ENCODE results near the gene EMILIN2.
"Not testable (repeated sequence)": the region's sequence is repeated elsewhere in the genome, so short reads cannot be mapped to it uniquely, and the experiment has no call there.

The EMILIN2 gene

GRCh38 chr18:2846636-2847316, at the start of gene EMILIN2:
EMILIN2 (plus strand) TSS chr18:2847006; CDS start chr18:2847189, 183 bp downstream.
- peak; percentile 36 for DNase-seq

GRCh38 chr18:2797951-2798350, 48.9 kb upstream of the EMILIN2 start:
- no peak for DNase-seq

DNA sequence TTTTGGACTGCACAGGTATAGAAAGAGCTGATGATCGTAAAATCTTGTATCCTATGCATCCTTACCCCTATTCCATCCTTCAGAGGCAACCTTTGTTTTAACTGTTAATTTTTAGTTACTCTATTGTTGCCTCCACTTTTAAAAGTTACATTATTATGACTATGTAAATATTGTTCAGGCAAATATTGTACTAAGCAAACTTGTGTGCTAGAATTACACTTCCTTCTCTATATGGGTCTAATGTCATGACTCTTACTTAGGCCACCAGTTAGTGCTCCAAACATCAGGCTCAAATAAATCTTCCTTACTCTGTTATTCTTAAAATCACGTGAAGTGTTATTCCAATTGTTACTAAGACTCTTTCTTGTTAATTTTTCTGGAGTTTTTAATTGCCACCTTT, 47.4 kb upstream of the EMILIN2 start:
- no peak for DNase-seq

GRCh38 chr18:2805970-2806943, 40.5 kb upstream of the EMILIN2 start:
- DNase-seq: no peak

- not testable (repeated sequence) for DNase-seq
Observed at GRCh38 chr18:2808640-2809039, 38.2 kb upstream of the EMILIN2 start.

- not testable (repeated sequence) for DNase-seq
Observed at GRCh38 chr18:2809666-2810183, 37.1 kb upstream of the EMILIN2 start.

GRCh38 chr18:2811416-2811815, 35.4 kb upstream of the EMILIN2 start:
- DNase-seq: no peak

GRCh38 chr18:2814928-2815327, 31.9 kb upstream of the EMILIN2 start:
- no peak for DNase-seq

DNA sequence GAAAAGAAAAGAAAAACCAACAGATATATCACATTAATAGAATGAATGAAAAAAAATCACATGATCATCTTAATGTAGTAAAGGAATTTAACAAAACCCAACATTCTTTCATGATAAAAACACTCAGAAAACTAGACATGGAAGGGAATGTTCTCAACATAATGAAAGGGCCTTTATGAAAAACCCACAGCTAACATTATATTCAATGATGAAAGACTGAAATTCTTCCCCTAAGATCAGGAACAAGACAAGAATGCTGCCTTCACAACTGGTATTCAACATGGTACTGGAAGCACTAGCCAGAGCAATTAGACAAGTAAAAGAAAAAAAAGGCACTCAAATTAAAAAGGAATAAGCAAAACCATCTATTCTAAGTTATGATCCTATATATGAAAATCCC, 28.5 kb upstream of the EMILIN2 start:
- DNase-seq: no peak

DNA sequence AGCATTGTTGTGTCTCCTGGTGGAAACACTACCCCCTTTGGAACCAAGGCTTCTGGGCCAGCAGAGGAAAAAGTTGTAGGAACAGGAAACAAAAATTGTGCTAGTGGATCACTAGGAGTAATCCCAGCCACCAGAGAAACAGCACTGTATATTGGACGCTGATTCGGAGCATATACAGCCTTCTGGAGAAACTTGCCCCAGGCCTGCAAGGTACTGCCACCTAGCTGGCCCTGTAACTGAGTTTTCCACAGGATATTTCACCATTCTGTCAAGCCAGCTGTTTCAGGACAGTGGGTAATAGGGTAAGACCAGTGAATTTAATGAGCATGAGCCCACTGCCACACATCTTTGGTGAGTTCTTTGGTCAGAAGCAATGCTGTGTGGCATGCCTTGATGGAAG, 25.1 kb upstream of the EMILIN2 start:
- no peak for DNase-seq

DNA sequence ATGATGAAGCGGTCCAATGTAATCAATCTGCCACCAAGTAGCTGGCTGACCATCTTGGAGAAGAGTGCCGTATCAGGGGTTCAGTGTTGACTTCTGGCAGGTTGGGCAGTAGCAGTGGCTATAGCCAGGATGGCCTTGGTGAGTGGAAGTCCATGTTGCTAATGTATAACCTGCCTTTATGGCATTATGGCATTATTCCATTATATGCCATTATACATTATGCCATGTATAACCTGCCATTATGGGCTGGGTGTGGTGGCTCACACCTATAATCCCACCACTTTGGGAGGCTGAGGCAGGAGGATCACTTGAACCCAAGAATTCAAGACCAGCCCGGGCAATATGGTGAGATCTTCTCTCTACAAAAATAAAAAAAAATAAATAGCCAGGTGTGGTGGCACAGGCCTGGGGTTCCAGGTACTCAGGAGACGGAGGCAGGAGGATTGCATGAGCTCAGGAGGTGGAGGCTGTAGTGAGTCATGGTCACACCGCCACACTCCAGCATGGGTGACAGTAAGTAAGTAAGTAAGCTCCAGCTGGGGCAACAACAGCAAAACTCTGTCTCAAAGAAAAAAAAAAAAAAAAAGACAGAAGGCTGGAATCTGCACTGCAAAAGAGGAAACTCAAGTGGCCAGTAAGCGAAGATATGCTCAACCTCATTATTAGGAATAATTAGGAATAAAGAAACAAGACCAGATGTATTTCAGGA, 24.4 kb upstream of the EMILIN2 start:
- no peak for DNase-seq

- DNase-seq: no peak
Observed at GRCh38 chr18:2823202-2823601, 23.6 kb upstream of the EMILIN2 start.

- DNase-seq: no peak
Observed at GRCh38 chr18:2823966-2824365, 22.8 kb upstream of the EMILIN2 start.

GRCh38 chr18:2824865-2825264, 21.9 kb upstream of the EMILIN2 start:
- DNase-seq: no peak

- no peak for DNase-seq
Observed at GRCh38 chr18:2825613-2826175, 21.1 kb upstream of the EMILIN2 start.

DNA sequence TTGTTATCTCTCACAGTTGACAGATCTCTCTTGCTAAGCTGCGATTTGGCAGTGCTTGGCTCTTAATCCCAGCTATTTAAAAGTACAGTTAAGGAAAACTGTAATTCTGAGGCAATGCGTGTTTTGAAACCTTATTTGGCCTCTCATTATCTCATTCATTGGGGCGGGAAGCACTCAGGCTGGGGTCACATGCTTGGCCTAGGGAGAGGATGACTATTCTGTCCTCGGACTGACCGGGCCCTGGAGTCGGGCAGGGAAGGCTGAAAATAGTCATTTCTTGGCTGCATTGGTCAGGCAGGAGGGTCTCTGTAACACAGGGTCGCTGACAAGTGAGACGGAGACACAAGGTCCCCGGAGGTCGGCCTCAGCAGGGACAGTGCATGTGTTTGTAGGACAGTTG, 20.2 kb upstream of the EMILIN2 start:
- no peak for DNase-seq

DNA sequence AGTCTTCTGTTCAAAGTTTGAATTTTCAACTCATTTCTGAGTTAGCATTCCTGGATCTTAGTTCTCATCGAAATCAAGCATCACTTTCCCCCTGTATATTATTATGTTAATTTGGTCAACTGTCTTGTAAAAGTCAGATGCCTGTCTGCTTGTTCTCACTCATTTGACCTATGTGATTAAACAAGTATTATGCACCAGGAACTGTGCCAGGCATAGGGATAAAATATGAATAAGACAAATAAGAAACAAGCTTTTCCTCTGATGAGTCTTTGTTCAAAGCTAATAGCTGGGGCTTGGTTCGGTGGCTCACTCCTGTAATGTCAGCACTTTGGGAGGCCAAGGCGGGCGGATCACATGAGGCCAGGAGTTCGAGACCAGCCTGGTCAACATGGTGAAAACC, 19.7 kb upstream of the EMILIN2 start:
- no peak for DNase-seq

DNA sequence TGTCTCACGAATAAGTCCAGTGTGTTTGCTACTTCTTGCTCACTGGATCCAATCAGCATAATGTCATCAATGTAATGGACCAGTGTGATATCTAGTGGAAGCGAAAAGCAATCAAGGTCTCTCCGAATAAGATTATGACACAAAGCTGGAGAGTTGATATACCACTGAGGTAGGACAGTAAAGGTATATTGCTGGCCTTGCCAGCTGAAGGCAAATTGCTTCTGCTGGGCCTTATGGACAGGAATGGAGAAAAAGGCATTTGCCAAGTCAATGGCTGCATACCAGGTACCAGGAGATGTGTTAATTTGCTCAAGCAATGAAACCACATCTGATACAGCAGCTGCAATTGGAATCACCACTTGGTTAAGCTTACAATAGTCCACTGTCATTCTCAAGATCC, 10.7 kb upstream of the EMILIN2 start:
- not testable (repeated sequence) for DNase-seq

DNA sequence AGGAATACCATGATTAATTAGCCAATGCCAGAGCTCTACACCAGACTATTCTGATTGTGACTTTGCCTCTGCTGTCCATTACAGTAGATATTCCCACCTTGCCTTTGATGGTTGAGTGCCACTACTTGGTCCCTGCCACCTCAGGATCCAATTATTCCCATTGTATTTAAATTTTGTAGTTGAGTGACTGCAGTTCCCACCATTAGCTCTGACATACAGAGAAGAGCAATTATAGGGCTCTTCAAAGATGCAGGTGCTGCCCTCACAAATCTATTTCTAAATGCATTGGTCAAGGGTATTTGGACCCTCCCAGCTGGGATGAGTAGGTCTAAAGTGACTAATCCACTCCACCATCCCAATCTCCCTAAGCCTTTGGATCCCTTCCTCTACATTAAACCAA, 9.5 kb upstream of the EMILIN2 start:
- DNase-seq: not testable (repeated sequence)

DNA sequence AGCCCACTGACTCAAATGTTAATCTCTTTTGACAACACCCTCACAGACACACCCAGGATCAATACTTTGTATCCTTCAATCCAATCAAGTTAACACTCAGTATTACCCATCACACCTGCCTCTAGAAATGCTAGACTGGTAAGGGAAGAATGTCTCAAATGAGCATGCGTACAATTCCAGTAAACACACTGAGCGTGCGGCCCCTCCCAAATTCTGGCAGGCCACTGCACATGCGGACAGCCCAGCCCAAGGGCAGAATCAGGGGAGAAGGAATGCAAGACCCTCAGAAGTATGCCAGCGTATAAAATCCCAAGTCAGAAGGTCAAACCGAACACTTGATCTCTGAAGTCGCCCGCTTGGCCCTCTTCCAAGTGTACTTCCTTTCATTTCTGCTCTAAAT, 7.6 kb upstream of the EMILIN2 start:
- no peak for DNase-seq

DNA sequence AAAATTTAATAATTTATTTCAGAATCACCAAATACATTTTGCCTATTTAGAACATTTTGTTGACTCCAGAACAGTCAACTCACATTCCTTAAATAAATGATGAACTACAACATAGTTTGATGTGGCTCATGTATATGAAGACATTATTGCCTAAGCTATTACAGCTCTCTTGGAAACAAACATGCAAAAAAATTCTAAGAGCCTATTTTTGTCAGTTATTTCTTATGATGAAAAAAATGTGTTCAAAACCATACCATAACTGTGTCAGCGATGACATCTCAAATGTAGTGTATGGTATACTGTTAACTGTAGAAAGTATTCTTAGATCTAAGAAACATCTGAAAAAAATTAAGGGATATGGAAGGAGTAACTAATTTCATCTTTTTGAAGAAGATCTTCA, 6.3 kb upstream of the EMILIN2 start:
- no peak for DNase-seq

DNA sequence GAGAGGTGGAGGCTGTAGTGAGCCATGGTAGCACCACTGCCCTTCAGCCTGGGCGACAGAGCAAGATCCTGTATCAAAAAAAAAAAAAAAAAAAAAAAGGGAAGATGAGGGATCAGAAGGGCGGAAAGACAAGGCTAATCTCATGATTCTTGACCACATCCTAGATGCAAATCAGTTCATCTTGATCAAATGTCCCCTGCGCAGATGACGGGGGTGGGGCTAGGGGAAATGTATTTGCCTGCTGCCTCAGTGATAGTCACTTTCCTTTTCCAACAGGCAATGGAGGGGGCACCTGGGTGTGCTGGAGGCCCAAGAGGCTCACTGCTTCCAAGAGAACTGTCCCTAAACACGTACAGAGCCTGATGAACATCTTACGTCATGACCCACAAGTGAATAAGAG, 3.7 kb upstream of the EMILIN2 start:
- no peak for DNase-seq

- no peak for DNase-seq
Observed at GRCh38 chr18:2845172-2845571, 1.6 kb upstream of the EMILIN2 start.
